ENCODE data around the gene MSGN1.

MSGN1 gene

GRCh38 chr2:17781482-17781881 is 34.8 kb upstream of the MSGN1 start (continued):
- TF ChIP-seq PRDM4 (tag by site-specific recombination; IDR thresholded peaks at IDR 0.05) (no peak), ZNF23 (tag by site-specific recombination; IDR thresholded peaks at IDR 0.05; ENCODE audit: borderline replicate concordance) (no peak), ZNF529 (tag by site-specific recombination; IDR thresholded peaks at IDR 0.05; ENCODE audit: insufficient replicate concordance) (no peak), ZNF148 (tag by site-specific recombination; IDR thresholded peaks at IDR 0.05; ENCODE audit: borderline replicate concordance) (no peak), ZNF302 (tag by site-specific recombination; IDR thresholded peaks at IDR 0.05; ENCODE audit: low read depth) (no peak)

GRCh38 chr2:17786727-17787126 is 29.5 kb upstream of the MSGN1 start:
- Histone ChIP-seq H3K27ac (ENCODE audit: extremely low read depth, low read depth, low read length) (no peak overlapping the region), H3K4me3 (ENCODE audit: low read depth, low read length) (no peak overlapping the region), H3K36me3 (ENCODE audit: control insufficient read depth in 2 of 2, insufficient read depth in 1 of 2, low read length in 2 of 2) (peaks cover 5 to 12% of the 10 kb centered on the region in 2 experiments; a peak in 2 of 3 replicates), H3K9me3 (ENCODE audit: control insufficient read depth, insufficient read depth, low read depth, low read length) (no peaks in the 10 kb centered on the region), H3K4me1 (ENCODE audit: control insufficient read depth, insufficient read depth, low read length) (no peaks in the 10 kb centered on the region)
- ChIA-PET POLR2A (no interaction called here), CTCF (no interaction called here)
- TF ChIP-seq KLF8 (tag by site-specific recombination; IDR thresholded peaks at IDR 0.05) (no peak), ZNF416 (tag by site-specific recombination; IDR thresholded peaks at IDR 0.05) (no peak), HOXD13 (CRISPR knock-in tag; IDR thresholded peaks at IDR 0.05; ENCODE audit: borderline replicate concordance) (no peak), PRDM10 (tag by site-specific recombination; IDR thresholded peaks at IDR 0.05) (no peak), KLF17 (tag by site-specific recombination; IDR thresholded peaks at IDR 0.05) (no peak), ZNF324 (tag by site-specific recombination; IDR thresholded peaks at IDR 0.05) (no peak), ZNF37A (tag by site-specific recombination; IDR thresholded peaks at IDR 0.05) (no peak), ZNF626 (tag by site-specific recombination; IDR thresholded peaks at IDR 0.05) (no peak), TSHZ1 (tag by site-specific recombination; IDR thresholded peaks at IDR 0.05; ENCODE audit: borderline replicate concordance) (no peak), HIC1 (tag by site-specific recombination; IDR thresholded peaks at IDR 0.05) (no peak)

All from HEK293 (cell line).